ENCODE measurements around the gene NFYA. TPM values are rescaled to one million over a fixed set of nuclear protein-coding genes. Genes with fewer than 3 reads are reported as not detected.

NFYA gene
- total RNA-seq, 1 experiment from 2014 or later: 34.7 TPM

DNA sequence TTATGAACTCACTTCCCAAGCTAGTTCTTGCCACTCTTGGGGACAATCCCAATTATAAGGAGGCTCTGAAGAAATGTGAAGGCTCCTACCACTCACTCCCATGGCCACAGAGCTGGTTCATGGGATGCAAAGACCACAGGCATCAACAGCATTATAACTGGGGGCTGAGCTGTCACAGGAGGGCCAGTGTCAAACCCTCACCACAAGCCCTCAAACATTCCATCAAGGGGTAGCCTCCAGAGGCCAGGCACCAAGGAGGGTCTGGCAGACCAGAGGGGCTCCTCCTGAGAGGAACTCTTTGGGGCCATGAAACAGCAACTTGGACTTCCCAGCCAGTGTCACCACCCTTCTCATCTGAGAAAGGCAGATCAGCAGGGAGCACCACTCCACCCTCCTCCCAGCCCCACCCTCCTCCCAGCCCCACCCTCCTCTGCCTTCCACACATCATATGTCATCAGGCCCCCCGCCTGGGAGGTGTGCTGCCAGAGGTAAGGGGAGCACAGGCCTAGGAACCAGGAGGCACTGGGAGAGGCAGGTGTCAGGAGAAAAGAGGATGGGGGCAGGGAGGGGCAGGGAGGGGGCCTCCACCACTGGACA is 31.7 kb upstream of the NFYA start:
- intact Hi-C loops (cut with micrococcal nuclease; ENCODE audit: unreplicated experiment) (no loop called here), in situ Hi-C loops (cut with HindIII; ENCODE audit: low pct_unique_long_range_greater_than_20kb, low sequenced_read_pairs) (no loop called here)
- TF ChIP-seq, protein P1, sequence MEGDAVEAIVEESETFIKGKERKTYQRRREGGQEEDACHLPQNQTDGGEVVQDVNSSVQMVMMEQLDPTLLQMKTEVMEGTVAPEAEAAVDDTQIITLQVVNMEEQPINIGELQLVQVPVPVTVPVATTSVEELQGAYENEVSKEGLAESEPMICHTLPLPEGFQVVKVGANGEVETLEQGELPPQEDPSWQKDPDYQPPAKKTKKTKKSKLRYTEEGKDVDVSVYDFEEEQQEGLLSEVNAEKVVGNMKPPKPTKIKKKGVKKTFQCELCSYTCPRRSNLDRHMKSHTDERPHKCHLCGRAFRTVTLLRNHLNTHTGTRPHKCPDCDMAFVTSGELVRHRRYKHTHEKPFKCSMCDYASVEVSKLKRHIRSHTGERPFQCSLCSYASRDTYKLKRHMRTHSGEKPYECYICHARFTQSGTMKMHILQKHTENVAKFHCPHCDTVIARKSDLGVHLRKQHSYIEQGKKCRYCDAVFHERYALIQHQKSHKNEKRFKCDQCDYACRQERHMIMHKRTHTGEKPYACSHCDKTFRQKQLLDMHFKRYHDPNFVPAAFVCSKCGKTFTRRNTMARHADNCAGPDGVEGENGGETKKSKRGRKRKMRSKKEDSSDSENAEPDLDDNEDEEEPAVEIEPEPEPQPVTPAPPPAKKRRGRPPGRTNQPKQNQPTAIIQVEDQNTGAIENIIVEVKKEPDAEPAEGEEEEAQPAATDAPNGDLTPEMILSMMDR (IDR thresholded peaks at IDR 0.05): no peak
- TF ChIP-seq TCF7L2 (IDR thresholded peaks at IDR 0.05; ENCODE audit: low read depth, low read length) (no peak), POLR2AphosphoS5 (IDR thresholded peaks at IDR 0.05; ENCODE audit: low read depth, low read length) (no peak), SIN3A (IDR thresholded peaks at IDR 0.05; ENCODE audit: borderline replicate concordance, insufficient read depth, low read depth, low read length) (no peak)
- TF ChIP-seq, protein P2, sequence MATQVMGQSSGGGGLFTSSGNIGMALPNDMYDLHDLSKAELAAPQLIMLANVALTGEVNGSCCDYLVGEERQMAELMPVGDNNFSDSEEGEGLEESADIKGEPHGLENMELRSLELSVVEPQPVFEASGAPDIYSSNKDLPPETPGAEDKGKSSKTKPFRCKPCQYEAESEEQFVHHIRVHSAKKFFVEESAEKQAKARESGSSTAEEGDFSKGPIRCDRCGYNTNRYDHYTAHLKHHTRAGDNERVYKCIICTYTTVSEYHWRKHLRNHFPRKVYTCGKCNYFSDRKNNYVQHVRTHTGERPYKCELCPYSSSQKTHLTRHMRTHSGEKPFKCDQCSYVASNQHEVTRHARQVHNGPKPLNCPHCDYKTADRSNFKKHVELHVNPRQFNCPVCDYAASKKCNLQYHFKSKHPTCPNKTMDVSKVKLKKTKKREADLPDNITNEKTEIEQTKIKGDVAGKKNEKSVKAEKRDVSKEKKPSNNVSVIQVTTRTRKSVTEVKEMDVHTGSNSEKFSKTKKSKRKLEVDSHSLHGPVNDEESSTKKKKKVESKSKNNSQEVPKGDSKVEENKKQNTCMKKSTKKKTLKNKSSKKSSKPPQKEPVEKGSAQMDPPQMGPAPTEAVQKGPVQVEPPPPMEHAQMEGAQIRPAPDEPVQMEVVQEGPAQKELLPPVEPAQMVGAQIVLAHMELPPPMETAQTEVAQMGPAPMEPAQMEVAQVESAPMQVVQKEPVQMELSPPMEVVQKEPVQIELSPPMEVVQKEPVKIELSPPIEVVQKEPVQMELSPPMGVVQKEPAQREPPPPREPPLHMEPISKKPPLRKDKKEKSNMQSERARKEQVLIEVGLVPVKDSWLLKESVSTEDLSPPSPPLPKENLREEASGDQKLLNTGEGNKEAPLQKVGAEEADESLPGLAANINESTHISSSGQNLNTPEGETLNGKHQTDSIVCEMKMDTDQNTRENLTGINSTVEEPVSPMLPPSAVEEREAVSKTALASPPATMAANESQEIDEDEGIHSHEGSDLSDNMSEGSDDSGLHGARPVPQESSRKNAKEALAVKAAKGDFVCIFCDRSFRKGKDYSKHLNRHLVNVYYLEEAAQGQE (IDR thresholded peaks at IDR 0.05; ENCODE audit: insufficient read depth in 1 of 2, low read depth in 2 of 2, low read length in 1 of 2): no peak
- Histone ChIP-seq H3K36me3 (ENCODE audit: control insufficient read depth, insufficient read depth, low read length) (no peaks in the 10 kb centered on the region), H3K27me3 (ENCODE audit: control insufficient read depth, insufficient read depth, low read length) (no peaks in the 10 kb centered on the region), H3K27ac (ENCODE audit: low read length) (no peak overlapping the region), H3K4me1 (ENCODE audit: control insufficient read depth, insufficient read depth, low read length) (0 out of 2 replicates have a peak, but pooled peaks cover 7% of the 10 kb centered on the region), H3K4me3 (ENCODE audit: low read depth in 2 of 2, low read length in 2 of 2) (no peak overlapping the region), H3K9me3 (ENCODE audit: control insufficient read depth, insufficient read depth, low read depth, low read length) (no peaks in the 10 kb centered on the region)
- BruUV-seq (replicated peaks): no TSS peak
- no peak for ATAC-seq
- DNase-seq (ENCODE audit: low read depth, low spot score): no peak
- CTCF ChIA-PET: no interaction called here
- POLR2A ChIA-PET: no interaction called here

DNA sequence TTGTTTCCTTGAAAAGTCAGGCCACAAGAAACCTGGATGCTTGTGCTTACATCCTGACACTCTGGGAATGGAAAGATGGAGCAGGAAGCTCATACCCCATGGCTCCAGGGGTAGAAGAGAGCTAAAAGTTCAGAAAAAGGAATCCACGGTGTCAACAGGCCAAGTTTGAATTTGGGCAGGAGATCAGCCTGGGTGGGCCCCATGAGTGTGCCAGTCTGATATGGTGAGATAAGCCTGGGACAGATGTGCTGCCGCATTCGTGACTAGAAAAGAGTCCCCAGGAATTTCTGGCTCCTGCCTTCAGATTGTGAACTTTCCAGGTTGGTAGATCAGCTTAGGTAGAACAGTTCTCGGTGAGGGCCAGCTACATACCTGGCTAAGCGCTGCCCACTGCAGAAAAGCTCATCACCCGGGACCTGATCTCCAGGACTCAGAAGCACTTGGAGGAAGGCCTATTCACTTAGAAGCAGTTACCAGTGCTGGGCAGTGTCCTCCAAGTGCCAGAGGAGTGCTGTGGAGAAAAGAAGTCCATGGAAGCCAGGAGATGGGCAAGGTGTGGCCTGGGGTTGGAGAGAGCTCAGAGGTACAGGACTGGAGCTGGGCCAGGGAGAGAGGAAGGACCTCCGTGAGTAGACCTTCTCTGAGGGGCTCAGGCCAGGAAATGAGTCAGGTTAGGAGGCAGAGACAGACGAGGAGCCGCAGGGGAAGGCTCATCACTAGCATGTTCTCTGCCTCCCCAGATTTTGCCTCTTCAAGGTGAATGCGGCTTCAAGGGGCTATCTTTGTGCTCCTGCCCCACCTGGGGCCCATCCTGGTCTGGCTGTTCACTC is 30.3 kb upstream of the NFYA start, which contains the start of gene TSPO2:
TSPO2 (plus strand) TSS at position 242 of the 830 bp plus-strand sequence; CDS start at position 761, 519 bp downstream.
- intact Hi-C loops (cut with micrococcal nuclease; ENCODE audit: unreplicated experiment): no loop called here
- H3K9me3 ChIP-seq (ENCODE audit: control insufficient read depth, insufficient read depth, low read depth, low read length): no peaks in the 10 kb centered on the region
- in situ Hi-C loops (cut with HindIII; ENCODE audit: low pct_unique_long_range_greater_than_20kb, low sequenced_read_pairs): no loop called here
- TF ChIP-seq, protein P2 (IDR thresholded peaks at IDR 0.05; ENCODE audit: insufficient read depth in 1 of 2, low read depth in 2 of 2, low read length in 1 of 2): no peak
- ChIA-PET POLR2A (no interaction called here), CTCF (interaction anchor here (0.7 kb wide), 2 partner anchors 332 to 426 kb away, joined by 3 to 4 read pairs; no protein-coding TSS in a partner anchor)
- H3K27ac ChIP-seq (ENCODE audit: low read length): no peak within 1 kb of the TSS
- no peak for ATAC-seq
- BruUV-seq (replicated peaks): no TSS peak
- 0 out of 2 replicates have a peak, but pooled peaks cover 7% of the 10 kb centered on the region for H3K4me1 ChIP-seq (ENCODE audit: control insufficient read depth, insufficient read depth, low read length)
- no peaks in the 10 kb centered on the region for H3K36me3 ChIP-seq (ENCODE audit: control insufficient read depth, insufficient read depth, low read length)
- no peak for DNase-seq (ENCODE audit: low read depth, low spot score)
- H3K27me3 ChIP-seq (ENCODE audit: control insufficient read depth, insufficient read depth, low read length): no peaks in the 10 kb centered on the region
- no peak within 1 kb of the TSS for H3K4me3 ChIP-seq (ENCODE audit: low read depth in 2 of 2, low read length in 2 of 2)

All from Panc1 (cell line).